Testis (tissue), 3 donors: ENCODE results near the gene SNTG2. TPM values are rescaled to one million over a fixed set of nuclear protein-coding genes. Genes with fewer than 3 reads are reported as not detected.

Source experiments
- DNase-seq: peaks from one replicate; pipeline ENCODE4 v3.0.0-alpha.2; 2019
- H3K27ac ChIP-seq, 2 donors: fragments of 200-600 bp; sonication (generic); one replicate each; pipeline ENCODE4 v1.5.1; 2019
- H3K27me3 ChIP-seq: fragments of 200-600 bp; sonication (generic); one replicate; pipeline ENCODE4 v1.5.1; 2019
- H3K36me3 ChIP-seq: fragments of 200-600 bp; sonication (generic); one replicate; pipeline ENCODE4 v1.5.1; 2017; ENCODE audit warnings: low read depth; ENCODE audit errors: missing control alignments
- H3K4me1 ChIP-seq: fragments of 200-600 bp; sonication (generic); one replicate; pipeline ENCODE4 v1.5.1; 2019
- H3K4me3 ChIP-seq, 2 donors: fragments of 200-600 bp; sonication (generic); one replicate each; pipeline ENCODE4 v1.5.1; 2017 to 2019
- H3K9me3 ChIP-seq: fragments of 200-600 bp; sonication (generic); one replicate; pipeline ENCODE4 v1.5.1; 2017
- CTCF ChIP-seq, 3 experiments: fragments of 450-650 bp in 2 of 3; fragments of 200-600 bp in 1 of 3; sonication (generic) in 1 of 3; IDR thresholded peaks; one replicate each; pipeline ENCODE4 v1.5.1; 2016 to 2019; ENCODE audit warnings: antibody characterized with exemption in 3 of 3, mild to moderate bottlenecking in 2 of 3, moderate library complexity in 1 of 3
- POLR2A ChIP-seq: fragments of 450-650 bp; IDR thresholded peaks from one replicate; pipeline ENCODE4 v1.6.1; 2017; ENCODE audit warnings: antibody characterized with exemption, mild to moderate bottlenecking, moderate library complexity
- WGBS, 2 donors: methylation state at CpG; one replicate each; pipeline ENCODE4 v1.1.5; 2018; 5-methylcytosine and 5-hydroxymethylcytosine counted together
- intact Hi-C: fragments of 100-400 bp; cut with DNase I; formaldehyde crosslinking; loops from one replicate; pipeline ENCODE4 v1.15.1; 2023; ENCODE audit warnings: low total_unique reads
- polyA plus RNA-seq: library from polyadenylated mRNA; stranded (reverse); fragments of 350-450 nt; fragmentation: Illumina TruSeq; extraction: RNeasy Lipid Tissue Mini Kit (QIAGEN cat#74804); gene quantifications from one replicate; pipeline ENCODE4 v1.2.3, GENCODE V29; 2014; ENCODE audit warnings: low read depth, low replicate concordance; ENCODE audit not compliant: insufficient read depth
- total RNA-seq, 2 donors: library from RNA; depleted of rRNA; stranded (reverse); fragments of >200 nt; gene quantifications; one replicate each; pipeline ENCODE4 v1.2.3, GENCODE V29; 2016

The SNTG2 gene
- total and polyA plus RNA-seq, 3 donors from 2014 or later, result 8.7 to 10.2 (median 9.1) TPM

GRCh38 chr2:1415501-1415900 lies 464.9 kb downstream of the SNTG2 start:
- Histone ChIP-seq H3K27ac (no peak overlapping the region), H3K9me3 (no peaks in the 10 kb centered on the region), H3K27me3 (no peaks in the 10 kb centered on the region), H3K36me3 (no peaks in the 10 kb centered on the region), H3K4me3 (no peak overlapping the region), H3K4me1 (peaks cover 14% of the 10 kb centered on the region)
- intact Hi-C loops, result no loop called here
- TF ChIP-seq CTCF (IDR thresholded peaks at IDR 0.05), result no peak
- TF ChIP-seq POLR2A, result no peak
- DNase-seq, result no peak
- 60 to 78% methylated on average over 1 to 5 of the region's 6 CpGs for WGBS, 2 donors
